Measurements from ENCODE around the gene COL9A3.

The COL9A3 gene

DNA sequence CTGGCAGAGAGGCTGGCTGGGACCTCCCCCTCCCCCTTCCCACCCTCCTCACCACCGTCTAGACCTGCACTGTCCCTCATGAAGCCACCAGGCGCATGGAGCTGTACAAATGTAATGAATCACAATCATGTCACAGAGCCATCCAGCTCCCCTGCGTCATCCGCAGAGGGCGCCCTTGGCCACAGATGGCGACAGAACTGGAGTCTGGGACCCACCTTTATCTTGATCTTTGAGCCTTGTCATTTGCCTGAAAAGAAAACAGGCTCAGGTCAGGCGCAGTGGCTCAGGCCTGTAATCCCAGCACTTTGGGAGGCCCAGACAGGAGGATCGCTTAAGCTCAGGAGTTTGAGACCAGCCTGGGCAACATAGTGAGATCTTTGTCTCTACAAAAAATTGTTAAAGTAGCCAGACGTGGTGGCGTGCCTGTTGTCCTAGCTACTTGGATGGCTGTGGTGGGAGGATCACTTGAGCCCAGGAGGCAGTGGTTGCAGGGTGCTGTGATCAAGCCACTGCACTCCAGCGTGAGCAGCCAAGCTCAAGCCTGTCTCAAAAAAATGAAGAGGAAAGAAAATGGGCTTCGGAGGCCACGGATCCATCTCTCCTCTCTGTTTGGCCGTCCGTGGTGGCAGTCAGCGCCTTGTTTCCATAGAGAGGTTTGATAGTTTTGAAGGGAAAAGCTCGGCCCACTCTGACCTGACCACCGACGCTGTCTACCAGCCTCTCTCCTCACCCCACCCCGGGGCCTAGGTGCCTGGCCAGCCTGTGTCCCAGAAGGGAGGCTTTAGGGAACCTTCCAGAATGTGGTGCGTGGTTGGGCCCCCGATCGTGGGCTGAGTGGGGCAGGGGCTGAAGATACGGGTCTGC, 6.2 kb downstream of the COL9A3 start:
- DNase-seq: no peak
- Histone ChIP-seq H2BK120ac (ENCODE audit: low read depth, low read length) (no peak overlapping the region), H2BK15ac (ENCODE audit: low read depth, poor library complexity, severe bottlenecking) (no peak overlapping the region), H3K9me3 (ENCODE audit: control insufficient read depth, low read length) (no peaks in the 10 kb centered on the region), H3K27me3 (ENCODE audit: control insufficient read depth in 1 of 2, insufficient read depth in 1 of 2, low read length in 2 of 2) (peaks cover 0 to 27% of the 10 kb centered on the region in 2 experiments), H3K27ac (ENCODE audit: low read length, poor library complexity, severe bottlenecking) (no peak overlapping the region), H3K14ac (ENCODE audit: low read length in 2 of 2) (no peak overlapping the region), H3K4ac (ENCODE audit: low read depth in 1 of 2, low read length in 2 of 2) (no peak overlapping the region), H2AFZ (ENCODE audit: low read depth, low read length) (no peak overlapping the region), H4K91ac (ENCODE audit: low read length) (no peak overlapping the region), H3K9ac (ENCODE audit: low read length) (no peak overlapping the region), H3K4me1 (ENCODE audit: control insufficient read depth, insufficient read depth, low read depth, low read length) (peaks cover 42% of the 10 kb centered on the region), H3K4me2 (ENCODE audit: low read length, poor library complexity, severe bottlenecking) (no peak overlapping the region), H3K18ac (ENCODE audit: low read depth in 1 of 2, low read length in 2 of 2) (no peak overlapping the region), H3K36me3 (ENCODE audit: control insufficient read depth in 1 of 2, insufficient read depth in 2 of 2, low read depth in 1 of 2, low read length in 2 of 2) (no peaks in the 10 kb centered on the region), H2BK5ac (ENCODE audit: low read depth, low read length, poor library complexity, severe bottlenecking) (no peak overlapping the region), H4K8ac (ENCODE audit: low read length) (no peak overlapping the region), H3K79me1 (replicated peaks; ENCODE audit: low read length, poor library complexity, severe bottlenecking) (no peaks in the 10 kb centered on the region), H2BK12ac (ENCODE audit: low read length in 2 of 2) (no peak overlapping the region), H3K23ac (ENCODE audit: low read length in 2 of 2) (no peak overlapping the region), H2AK5ac (ENCODE audit: low read length, severe bottlenecking) (no peak overlapping the region), H3K4me3 (ENCODE audit: insufficient read depth in 1 of 2, low read depth in 1 of 2, low read length in 2 of 2) (no peak overlapping the region)
- WGBS: 89% methylated on average over 24 of the region's 24 CpGs

DNA sequence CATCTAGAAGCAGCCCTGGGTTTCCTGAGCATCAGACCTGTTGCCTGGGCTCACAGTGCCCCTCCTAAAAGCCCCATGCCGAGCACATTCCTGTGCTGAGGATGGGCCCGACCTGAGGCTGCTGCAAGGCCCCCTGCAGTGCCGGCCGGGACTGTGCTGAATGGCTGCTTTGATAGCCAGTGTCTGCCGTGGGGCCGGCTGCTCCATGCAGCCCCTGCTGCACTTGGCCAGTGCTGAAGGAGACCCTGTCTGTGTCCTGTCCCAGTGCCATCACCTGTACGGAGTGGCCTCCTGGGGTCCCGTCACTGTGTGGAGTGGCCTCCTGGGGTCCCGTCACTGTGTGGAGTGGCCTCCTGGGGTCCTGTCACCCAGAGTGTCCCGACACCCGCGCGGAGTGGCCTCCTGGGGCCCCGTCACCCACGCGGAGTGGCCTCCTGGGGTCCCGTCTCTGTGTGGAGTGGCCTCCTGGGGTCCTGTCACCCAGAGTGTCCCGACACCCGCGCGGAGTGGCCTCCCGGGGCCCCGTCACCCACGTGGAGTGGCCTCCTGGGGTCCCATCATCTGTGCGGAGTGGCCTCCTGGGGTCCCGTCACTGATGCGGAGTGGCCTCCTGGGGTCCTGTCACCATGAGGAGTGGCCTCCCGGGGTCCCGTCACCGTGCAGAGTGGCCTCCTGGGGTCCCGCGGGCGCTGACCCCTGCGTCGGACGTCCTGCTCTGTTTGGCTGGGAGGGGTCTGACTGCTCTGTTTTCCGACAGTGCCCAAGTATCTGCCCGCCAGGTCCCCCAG, 7.0 kb downstream of the COL9A3 start:
- H3K79me1 ChIP-seq (replicated peaks; ENCODE audit: low read length, poor library complexity, severe bottlenecking): no peaks in the 10 kb centered on the region
- peaks cover 34% of the 10 kb centered on the region for H3K4me1 ChIP-seq (ENCODE audit: control insufficient read depth, insufficient read depth, low read depth, low read length)
- DNase-seq: no peak
- no peak overlapping the region for H4K8ac ChIP-seq (ENCODE audit: low read length)
- no peak overlapping the region for H3K9ac ChIP-seq (ENCODE audit: low read length)
- no peak overlapping the region for H3K4me2 ChIP-seq (ENCODE audit: low read length, poor library complexity, severe bottlenecking)
- no peaks in the 10 kb centered on the region for H3K9me3 ChIP-seq (ENCODE audit: control insufficient read depth, low read length)
- no peak overlapping the region for H3K14ac ChIP-seq (ENCODE audit: low read length in 2 of 2)
- H3K23ac ChIP-seq (ENCODE audit: low read length in 2 of 2): no peak overlapping the region
- H3K27ac ChIP-seq (ENCODE audit: low read length, poor library complexity, severe bottlenecking): no peak overlapping the region
- H2AK5ac ChIP-seq (ENCODE audit: low read length, severe bottlenecking): no peak overlapping the region
- no peak overlapping the region for H2BK120ac ChIP-seq (ENCODE audit: low read depth, low read length)
- no peak overlapping the region for H3K4me3 ChIP-seq (ENCODE audit: insufficient read depth in 1 of 2, low read depth in 1 of 2, low read length in 2 of 2)
- no peaks in the 10 kb centered on the region for H3K36me3 ChIP-seq (ENCODE audit: control insufficient read depth in 1 of 2, insufficient read depth in 2 of 2, low read depth in 1 of 2, low read length in 2 of 2)
- no peak overlapping the region for H3K4ac ChIP-seq (ENCODE audit: low read depth in 1 of 2, low read length in 2 of 2)
- peaks cover 0 to 28% of the 10 kb centered on the region in 2 experiments for H3K27me3 ChIP-seq (ENCODE audit: control insufficient read depth in 1 of 2, insufficient read depth in 1 of 2, low read length in 2 of 2)
- no peak overlapping the region for H2BK5ac ChIP-seq (ENCODE audit: low read depth, low read length, poor library complexity, severe bottlenecking)
- no peak overlapping the region for H2BK12ac ChIP-seq (ENCODE audit: low read length in 2 of 2)
- WGBS: 82% methylated on average over 38 of the region's 38 CpGs
- no peak overlapping the region for H2BK15ac ChIP-seq (ENCODE audit: low read depth, poor library complexity, severe bottlenecking)
- H3K18ac ChIP-seq (ENCODE audit: low read depth in 1 of 2, low read length in 2 of 2): no peak overlapping the region
- no peak overlapping the region for H2AFZ ChIP-seq (ENCODE audit: low read depth, low read length)
- no peak overlapping the region for H4K91ac ChIP-seq (ENCODE audit: low read length)

DNA sequence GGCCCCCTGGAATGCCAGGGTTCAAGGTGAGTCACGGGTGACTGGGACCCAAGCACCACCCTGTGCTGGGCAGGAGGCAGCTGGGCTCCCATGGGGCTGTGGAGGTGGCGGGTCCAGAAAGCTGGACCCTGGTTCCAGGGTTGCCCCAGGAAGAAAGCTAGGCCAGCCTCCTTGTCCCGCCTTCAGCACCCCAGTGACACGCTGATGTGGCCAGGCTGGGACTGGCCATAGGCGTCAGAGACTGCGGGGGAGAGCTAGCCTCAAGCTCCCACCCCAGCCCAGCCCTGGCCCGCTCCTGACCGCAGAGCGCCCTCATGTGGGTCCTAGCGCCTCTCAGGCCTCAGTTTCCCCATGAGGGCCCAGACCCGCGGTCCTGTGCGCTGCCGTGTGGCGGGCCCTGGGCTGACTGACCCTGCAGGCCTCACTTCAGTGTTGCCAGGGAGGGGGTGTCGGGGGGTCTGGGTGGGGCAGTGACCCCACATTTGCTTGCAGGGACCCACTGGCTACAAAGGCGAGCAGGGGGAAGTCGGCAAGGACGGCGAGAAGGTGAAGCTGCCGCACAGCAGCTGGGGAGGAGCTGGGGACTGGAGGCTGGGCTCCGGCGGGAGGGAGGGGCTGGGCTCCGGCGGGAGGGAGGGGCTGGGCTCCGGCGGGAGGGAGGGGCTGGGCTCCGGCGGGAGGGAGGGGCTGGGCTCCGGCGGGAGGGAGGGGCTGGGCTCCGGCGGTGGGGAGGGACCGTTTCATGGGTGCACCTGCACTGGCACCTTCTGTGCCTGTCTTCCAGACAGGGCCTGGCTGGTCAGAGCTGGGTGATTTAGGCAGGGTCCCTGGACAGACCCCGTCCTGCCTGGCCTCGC, 7.9 kb downstream of the COL9A3 start:
- WGBS: 49% methylated on average over 27 of the region's 36 CpGs
- Histone ChIP-seq H3K4ac (ENCODE audit: low read depth in 1 of 2, low read length in 2 of 2) (no peak overlapping the region), H3K14ac (ENCODE audit: low read length in 2 of 2) (peak overlapping the region in 1 of 2 experiments; percentile 70)

More for the DNA sequence above, 7.9 kb downstream of the COL9A3 start:
- H3K27ac ChIP-seq (ENCODE audit: low read length, poor library complexity, severe bottlenecking): no peak overlapping the region
- H2BK15ac ChIP-seq (ENCODE audit: low read depth, poor library complexity, severe bottlenecking): no peak overlapping the region
- H2BK5ac ChIP-seq (ENCODE audit: low read depth, low read length, poor library complexity, severe bottlenecking): no peak overlapping the region
- H4K91ac ChIP-seq (ENCODE audit: low read length): peak overlapping the region; percentile 2
- H2AFZ ChIP-seq (ENCODE audit: low read depth, low read length): no peak overlapping the region
- peak overlapping the region in 1 of 2 experiments; percentile 24 for H2BK12ac ChIP-seq (ENCODE audit: low read length in 2 of 2)
- H3K79me1 ChIP-seq (replicated peaks; ENCODE audit: low read length, poor library complexity, severe bottlenecking): no peaks in the 10 kb centered on the region
- H3K9me3 ChIP-seq (ENCODE audit: control insufficient read depth, low read length): no peaks in the 10 kb centered on the region
- peaks cover 30% of the 10 kb centered on the region for H3K4me1 ChIP-seq (ENCODE audit: control insufficient read depth, insufficient read depth, low read depth, low read length)
- peak overlapping the region; percentile 32 for H3K4me2 ChIP-seq (ENCODE audit: low read length, poor library complexity, severe bottlenecking)
- H3K9ac ChIP-seq (ENCODE audit: low read length): no peak overlapping the region
- H3K18ac ChIP-seq (ENCODE audit: low read depth in 1 of 2, low read length in 2 of 2): peak overlapping the region in 1 of 2 experiments; percentile 22
- no peak overlapping the region for H4K8ac ChIP-seq (ENCODE audit: low read length)
- no peak for DNase-seq
- H3K4me3 ChIP-seq (ENCODE audit: insufficient read depth in 1 of 2, low read depth in 1 of 2, low read length in 2 of 2): no peak overlapping the region
- no peak overlapping the region for H2AK5ac ChIP-seq (ENCODE audit: low read length, severe bottlenecking)
- peak overlapping the region in 1 of 2 experiments; percentile 50 for H3K23ac ChIP-seq (ENCODE audit: low read length in 2 of 2)
- H3K27me3 ChIP-seq (ENCODE audit: control insufficient read depth in 1 of 2, insufficient read depth in 1 of 2, low read length in 2 of 2): peaks cover 0 to 28% of the 10 kb centered on the region in 2 experiments
- H3K36me3 ChIP-seq (ENCODE audit: control insufficient read depth in 1 of 2, insufficient read depth in 2 of 2, low read depth in 1 of 2, low read length in 2 of 2): no peaks in the 10 kb centered on the region
- H2BK120ac ChIP-seq (ENCODE audit: low read depth, low read length): no peak overlapping the region

Measured in mesenchymal stem cell (in vitro differentiated cells and primary cell).